ENCODE results near the gene DBH.

Gene DBH

DNA sequence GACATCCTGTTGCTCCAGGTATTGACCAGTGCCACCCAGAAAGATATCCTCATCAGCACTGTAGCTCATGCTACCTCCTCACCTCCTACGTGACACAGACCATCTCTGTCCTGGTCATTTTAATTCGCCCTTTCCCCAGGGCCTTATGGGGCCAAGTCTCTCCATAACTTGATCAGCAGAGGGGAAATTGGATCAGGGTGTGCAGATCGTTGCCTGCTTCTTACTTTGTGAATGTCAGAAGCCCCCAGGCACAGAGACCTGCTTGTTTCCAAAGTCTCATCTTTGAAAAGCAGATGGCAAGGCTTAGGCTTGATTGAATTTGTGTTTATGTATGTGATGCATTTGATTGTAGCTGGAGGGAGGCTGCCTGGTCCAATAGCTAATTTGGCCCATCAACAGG lies 8.8 kb upstream of the DBH start:
- DNase-seq: no peak

DNA sequence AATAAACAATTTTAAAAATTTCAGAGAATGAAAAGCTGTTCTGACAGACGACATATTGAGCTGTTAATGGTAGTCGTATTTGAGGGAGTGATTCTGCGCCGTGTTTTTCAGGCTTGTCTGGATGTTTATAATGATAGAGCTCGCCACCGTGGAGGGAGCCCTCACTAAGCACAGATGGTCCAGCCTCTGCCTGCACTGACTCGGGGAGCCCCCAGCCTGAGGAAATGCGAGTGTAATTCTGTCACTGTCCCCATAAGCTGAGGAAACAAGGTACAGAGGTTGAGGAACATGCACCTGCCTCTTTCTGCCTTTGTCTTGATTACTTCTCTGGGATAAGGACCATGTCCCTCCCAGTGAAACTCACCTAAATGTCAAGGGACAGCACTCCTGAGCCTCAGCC lies 7.4 kb upstream of the DBH start:
- DNase-seq: no peak

DNA sequence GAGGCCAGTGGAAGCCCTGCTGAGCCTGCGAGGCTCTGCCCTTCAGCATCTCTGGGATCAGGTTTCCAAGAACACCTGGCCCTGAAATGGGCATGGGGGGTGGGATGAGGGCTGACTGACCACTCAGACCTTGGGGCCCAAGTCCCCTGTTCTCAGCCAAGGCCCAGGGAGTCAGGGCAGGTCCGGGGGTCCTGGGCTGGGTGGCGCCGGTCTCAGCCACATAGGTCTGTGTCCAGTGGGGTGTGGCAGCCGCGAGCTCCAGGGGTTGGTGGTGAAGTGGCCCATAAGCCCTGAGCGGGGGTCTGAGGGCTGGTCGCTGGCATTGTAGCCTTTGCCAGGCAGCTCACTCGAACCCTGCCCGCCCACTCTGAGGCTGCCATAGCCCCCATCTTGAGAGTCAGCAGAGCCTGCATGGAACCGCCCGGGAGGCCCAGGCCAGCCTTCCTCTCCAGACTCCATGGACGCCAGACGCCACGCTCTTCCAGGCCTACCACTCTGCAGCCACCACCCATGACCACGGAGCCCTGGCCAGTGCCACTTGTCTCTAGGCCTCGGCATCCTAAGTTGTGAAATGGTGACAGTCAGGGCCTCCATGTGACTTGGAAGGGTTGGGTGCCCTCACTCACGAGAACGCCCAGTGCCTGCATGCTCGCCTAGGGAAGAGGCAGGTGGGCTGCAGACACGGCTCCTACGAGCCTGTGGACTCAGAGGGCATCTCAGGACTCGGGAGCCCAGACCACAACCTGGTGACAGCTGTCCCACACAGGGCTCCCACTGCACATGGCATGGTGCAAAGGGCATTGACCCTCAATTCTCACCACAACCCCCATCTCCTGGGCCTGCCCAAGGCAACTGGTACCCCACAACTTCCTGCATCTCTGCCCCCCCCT lies 6.7 kb upstream of the DBH start:
- DNase-seq: no peak

DNA sequence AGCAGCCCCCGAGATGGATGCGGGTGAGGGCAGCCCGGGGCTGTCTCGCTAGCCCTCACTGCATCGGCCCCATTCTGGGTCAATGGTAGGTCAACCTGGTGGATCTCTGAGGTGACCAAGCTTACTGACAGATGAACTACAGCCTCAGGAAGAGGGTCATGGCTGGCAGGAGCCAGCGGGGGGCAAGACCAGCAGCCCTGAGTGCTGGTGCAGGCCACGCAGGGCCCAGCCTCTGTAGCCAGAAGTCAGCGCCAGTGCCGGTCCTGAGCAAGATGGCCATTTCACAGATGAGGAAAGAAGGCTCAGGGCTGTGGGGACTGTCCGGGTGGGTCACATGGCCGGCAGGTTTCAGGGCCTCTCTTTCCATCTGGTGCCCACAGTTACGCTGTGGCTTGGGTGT lies 5.1 kb upstream of the DBH start:
- no peak for DNase-seq

DNA sequence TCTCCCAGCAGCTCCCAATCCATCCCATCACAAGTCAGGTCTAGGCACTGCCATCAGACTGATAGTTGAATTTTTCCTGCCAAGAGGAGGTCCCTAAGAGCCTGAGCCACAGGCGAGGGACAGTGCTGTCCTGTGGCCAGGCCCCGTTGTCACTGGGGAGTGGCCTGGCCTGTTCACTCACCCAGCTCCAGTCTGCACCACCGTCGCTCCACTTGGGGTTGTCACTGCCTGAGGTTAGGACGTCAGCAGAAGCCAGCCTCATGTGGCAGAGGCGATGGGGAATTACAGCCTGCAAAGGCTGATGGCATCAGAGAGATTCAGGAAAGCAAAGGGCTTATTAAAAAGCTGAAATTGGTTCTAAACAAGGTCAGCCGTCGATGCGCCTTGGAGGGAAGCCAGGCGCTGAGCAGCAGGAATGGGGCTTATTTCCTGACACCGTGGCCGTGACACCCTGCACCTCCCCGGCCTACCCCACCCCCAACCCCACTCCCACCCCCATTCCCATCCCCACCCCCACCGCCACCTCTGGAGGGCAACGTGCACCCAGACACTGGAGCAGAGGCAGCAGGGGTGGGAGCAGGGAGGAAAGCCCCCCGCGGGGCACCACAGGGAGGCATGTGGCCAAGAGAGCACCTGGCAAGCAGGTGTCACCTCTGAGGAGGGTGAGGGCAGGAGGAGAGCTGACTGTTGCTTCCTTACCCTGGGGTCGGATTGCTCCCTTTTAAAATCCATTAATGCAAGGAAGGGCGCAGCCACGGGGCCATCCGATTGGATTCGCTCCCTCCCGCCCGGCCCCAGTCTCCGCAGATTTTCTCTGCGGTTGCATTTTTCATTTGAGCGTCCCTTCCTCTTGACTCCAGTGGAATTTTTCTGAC lies 3.1 kb upstream of the DBH start:
- DNase-seq: no peak

DNA sequence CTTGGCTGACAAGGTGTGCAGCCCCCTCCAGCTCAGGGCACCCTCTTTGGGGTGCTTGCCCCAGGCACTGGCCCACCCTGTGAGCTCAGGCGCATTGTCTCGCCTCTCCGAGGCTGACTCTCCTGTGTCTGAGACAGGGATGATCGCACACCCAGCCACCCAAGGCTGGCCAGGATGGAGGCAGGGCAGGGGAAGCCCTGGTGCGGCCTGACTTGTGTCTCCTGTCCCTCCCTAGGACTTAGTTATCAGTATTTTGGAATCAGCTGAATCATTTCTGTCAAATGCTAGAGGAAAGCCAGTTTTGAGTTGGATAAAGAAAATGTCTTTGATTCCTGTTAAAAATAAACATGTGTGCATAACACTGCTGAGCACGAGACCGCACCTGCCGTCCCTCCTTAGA lies 2.5 kb upstream of the DBH start:
- no peak for DNase-seq

DNA sequence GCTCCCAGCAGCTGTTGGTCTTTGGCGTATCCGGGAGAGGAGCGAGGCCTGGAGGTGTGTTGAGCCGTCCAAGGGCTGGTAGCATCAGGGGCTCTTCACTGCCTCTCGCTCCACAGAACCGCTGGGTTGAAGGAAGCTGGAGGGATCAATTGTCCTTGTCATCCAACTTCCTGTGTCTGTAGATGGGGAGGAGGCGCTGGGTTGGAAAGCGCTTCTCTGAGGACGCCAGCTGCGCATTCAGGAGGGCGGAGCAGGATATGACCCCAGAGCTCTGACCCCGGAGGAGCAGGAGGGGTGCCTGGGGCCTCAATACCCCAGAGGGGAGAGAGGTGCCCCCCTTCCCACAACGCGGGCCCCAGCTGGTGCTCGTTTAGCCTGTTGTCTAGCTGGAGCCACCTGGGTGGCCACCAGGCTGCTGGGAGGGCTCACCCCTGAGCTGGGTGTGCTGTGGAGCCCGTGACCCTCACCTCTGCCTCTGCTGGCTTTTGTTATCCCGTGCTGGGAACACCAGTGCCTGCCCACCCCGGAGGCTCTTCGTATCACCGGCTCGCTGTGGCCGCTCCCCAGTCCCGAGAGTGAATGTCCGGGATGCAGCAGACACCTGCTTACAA lies 2.0 kb upstream of the DBH start:
- no peak for DNase-seq

DNA sequence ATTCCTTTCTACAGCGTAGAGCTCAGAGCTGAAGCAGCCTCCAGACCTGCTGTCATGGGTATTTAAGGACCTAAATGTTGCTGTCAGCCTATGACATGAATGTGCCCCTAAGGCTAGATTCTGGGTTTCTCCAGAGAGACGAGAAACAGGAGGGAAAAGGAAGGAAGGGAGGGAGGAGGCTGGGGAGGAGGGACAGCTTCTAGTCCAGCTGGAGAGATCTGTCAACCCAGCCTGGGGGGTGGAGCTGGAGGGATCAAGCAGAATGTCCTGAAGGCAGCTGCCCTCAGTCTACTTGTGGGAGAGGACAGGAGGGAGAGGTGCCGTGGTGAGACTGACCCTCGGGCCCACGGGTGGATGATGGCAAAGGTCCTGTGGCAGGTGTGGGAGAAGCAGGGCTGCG lies 1.1 kb upstream of the DBH start:
- no peak for DNase-seq

DNA sequence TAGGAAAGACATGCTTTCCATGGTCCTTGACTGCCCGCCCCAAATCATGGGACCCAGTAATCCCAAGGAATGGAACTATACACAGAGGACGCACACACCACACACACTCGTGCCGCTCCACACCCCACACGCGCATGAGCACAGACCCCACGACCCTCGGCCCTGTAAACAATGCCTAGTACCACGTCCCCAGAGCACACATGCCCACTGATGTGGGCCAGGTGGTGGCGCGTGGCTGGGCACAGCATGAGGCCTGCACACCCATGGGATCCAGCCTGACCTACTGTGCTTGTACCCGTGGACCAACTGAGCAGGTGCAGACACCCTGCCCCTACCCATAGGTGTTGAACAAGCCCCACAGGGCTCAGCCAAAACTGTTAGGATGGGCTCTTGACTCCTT lies 739 bp downstream of the DBH start:
- no peak for DNase-seq

DNA sequence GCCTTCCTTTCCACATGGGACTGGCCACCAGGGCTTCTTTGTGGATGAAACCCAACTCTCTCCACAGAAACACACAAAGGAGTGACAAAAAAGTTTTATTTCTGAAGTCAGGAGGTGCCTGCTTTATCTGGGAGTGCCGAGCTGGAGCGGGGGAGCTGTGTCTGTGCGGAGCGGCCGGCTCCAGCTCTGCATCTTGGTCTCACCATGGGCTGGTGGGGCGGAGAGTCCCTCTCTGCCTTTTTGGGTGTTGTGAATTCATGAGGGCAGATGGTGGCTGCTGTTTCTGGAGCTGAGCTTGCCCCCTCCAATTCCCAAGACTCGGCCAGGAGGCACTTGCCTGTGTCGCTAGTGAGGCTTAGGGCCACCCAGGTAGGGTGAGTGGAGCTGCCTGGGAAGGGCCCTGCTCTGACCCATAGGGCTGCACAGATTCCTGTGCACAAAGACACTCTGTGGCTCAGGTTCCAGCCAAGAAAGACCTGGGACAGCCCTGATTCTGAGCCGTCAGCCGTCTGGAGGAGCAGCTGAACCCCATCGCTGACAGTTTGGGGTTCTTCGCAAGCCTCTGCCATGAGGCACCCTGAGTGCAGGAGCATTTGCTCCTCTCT lies 1.4 kb downstream of the DBH start:
- no peak for DNase-seq

DNA sequence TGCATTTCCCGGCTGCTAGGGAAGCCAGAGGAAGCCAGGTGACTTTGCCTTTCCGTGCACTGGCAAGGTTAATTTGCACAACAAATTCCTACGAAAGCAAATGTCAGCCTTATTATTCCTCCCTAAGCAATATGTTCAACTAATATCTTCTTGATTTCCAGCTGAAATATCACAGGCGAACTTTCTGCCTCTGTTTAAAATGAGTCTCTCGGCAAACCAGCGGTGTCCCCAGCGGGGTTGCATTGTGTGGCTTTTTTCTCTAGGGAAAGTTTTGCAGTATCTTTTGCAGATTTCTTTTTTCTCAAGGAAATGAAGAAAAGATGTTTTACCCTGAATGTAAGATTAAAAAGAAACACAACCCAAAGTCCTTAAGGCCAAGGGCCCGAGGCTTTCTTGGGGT lies 1.9 kb downstream of the DBH start:
- DNase-seq: no peak

DNA sequence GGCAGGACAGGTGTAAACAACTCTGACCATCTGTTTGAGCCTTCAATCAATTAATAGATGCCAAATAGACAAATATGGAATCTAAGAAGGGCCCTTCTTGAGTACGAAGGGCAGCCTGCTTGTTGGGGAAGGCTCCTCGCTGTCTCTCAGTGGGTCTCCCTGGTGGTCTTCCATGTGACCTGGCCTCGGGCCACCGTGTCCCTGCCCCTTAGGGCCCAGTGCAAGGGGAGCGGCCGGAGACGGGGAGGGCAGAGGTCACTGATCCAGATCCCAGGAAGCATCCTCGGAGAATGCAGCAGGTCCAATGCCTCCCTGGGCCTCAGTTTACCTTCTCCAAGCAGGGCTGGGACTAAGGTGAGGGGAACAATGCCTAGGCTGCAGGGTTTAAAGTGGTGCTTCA lies 2.5 kb downstream of the DBH start:
- no peak for DNase-seq

DNA sequence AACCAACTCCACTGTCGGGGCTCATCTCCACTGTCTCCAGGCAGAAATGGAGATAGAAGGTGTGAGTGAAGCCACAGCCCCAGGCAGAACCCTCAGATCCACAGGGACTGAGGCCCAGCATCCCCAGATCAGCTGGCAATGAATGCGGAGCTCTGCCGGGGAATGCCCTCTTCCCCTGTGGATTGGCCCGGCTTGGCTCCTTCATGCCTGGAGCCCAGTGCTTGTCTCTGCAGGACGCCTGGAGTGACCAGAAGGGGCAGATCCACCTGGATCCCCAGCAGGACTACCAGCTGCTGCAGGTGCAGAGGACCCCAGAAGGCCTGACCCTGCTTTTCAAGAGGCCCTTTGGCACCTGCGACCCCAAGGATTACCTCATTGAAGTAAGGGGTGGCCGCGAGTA lies 3.5 kb downstream of the DBH start:
- no peak for DNase-seq

DNA sequence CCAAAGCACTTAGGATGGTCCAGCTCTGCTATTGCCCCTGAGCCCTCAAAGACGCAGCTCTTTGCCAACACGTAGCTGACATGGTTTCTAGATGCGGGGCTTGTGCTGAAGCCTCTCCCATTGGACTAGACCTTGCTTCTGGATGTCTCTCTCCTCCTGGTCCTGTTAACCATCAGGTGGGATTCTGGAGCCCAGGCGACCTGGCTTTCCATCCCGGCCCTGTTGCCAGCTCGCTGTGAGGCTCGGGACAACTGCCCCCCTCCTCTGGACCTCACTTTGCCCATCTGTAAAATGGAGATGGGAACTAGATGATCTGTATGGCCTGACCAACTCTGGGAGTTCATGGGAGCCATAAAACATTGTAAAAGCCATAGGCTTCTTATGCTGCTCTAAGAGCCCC lies 4.0 kb downstream of the DBH start:
- no peak for DNase-seq

DNA sequence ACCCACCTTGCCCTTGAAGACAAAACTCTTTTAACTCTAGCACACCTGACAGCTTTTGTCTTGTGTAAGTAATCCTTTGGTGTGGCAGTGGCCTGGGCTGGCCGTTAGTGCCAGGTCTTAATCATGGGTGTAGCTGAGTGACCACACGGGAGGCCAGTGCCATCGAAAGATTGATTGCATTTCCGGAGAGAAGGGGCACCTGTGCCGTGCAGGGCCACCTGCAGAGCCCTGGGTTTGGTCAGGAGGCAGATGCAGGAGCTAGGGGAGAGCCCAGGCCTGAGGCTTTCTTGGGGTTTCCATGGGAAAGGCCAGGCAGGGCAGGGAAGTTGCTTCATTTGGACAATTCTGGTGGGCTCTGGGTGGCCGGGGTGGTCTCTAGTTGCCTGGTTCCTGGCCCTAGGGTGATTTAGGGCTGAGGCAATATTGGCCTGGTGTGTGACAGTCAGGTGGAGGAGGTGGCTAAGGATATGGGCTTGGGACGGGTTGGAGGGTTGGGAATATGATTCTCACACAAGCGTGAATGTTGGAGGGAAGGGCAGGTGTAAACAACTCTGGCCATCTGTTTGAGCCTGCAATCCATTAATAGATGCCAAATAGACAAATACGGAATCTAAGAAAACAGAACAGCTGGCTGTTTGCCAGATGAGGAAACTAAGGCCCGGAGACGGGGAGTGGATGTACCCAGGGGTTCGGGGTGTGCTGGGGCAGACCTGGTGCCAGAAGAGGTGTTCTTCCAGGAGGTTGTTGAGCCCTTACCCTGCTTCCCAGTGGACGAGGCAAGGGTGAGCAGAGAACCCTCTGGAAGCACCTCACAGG lies 4.6 kb downstream of the DBH start:
- DNase-seq: no peak

DNA sequence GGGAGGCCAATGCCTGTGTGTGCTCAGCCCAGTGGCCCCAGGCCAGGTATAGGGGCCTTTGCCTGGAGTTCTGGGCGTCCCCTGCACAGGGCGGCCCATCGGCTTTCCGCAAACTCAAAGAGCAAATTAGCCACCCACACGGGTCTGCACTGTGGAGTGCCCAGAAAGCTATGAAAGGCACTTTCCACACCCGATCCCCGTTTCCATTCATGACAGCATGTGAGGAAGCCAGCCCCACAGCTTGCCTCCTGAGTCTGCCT lies 5.2 kb downstream of the DBH start:
- DNase-seq: no peak

DNA sequence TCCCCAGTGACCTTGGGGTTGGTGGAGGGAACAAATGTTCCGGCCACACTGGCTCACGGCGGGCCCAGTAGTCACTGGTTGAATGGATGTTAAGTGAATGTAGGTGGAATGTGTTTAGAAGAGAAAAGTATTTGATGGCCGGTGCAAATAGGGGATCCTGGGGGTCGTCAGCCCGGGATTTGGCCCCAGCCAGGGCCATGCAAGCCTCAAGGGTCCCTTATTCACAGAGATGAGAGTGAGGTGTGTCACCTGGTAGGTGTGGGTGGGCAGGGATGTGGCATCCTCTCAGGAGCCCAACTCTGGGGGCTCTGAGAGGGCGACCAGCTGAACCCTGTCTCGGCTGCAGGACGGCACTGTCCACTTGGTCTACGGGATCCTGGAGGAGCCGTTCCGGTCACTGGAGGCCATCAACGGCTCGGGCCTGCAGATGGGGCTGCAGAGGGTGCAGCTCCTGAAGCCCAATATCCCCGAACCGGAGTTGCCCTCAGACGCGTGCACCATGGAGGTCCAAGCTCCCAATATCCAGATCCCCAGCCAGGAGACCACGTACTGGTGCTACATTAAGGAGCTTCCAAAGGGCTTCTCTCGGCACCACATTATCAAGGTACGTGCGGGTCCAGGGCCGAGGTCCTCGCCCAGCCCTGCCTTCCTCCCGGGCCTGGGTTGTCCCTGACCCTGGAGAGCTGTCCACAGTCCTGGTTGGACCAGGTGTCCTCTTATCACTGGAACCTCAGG lies 5.9 kb downstream of the DBH start:
- DNase-seq: no peak

DNA sequence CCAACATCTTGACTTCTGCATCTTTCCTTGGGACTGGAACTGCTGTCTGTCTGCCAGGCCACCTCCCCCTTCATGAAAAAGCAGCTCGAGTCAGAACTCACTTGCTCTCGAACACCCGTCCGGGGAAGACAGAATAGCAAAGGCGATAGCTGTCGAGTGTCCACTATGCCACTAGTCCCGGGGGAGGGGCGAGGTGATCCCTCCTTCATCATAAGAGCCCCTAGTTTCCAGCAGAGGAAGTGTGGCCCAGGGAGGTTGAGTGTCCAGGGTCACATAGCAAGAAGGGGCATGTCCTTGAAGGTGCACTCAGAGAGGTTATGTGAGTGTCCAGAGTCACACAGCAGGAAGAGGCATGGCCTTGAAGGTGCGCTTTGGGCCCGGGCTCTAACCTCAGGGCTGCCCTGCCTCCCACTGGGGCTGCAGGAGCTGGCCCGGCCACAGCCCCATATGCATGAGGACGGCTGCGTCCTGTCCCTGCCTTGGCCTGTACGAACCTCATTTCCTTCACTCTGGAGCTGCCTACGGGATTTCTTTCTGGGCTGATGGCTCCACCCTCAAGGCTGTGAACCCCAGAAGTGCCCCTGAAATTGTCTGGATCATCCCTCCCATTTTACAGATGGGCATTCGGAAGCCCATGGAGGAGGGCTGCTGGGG lies 6.7 kb downstream of the DBH start:
- no peak for DNase-seq

DNA sequence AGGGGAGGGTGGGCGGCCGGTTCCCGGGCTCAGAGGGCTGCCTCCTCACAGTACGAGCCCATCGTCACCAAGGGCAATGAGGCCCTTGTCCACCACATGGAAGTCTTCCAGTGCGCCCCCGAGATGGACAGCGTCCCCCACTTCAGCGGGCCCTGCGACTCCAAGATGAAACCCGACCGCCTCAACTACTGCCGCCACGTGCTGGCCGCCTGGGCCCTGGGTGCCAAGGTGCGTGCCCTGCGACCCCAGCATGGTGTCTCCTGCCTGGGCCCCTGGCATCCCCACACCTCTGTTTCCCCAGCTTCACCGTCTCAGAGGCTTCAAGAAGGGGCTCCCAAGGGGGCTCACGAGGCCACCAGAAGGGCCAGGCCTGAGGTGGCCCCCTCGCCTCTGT lies 7.2 kb downstream of the DBH start:
- DNase-seq: no peak

DNA sequence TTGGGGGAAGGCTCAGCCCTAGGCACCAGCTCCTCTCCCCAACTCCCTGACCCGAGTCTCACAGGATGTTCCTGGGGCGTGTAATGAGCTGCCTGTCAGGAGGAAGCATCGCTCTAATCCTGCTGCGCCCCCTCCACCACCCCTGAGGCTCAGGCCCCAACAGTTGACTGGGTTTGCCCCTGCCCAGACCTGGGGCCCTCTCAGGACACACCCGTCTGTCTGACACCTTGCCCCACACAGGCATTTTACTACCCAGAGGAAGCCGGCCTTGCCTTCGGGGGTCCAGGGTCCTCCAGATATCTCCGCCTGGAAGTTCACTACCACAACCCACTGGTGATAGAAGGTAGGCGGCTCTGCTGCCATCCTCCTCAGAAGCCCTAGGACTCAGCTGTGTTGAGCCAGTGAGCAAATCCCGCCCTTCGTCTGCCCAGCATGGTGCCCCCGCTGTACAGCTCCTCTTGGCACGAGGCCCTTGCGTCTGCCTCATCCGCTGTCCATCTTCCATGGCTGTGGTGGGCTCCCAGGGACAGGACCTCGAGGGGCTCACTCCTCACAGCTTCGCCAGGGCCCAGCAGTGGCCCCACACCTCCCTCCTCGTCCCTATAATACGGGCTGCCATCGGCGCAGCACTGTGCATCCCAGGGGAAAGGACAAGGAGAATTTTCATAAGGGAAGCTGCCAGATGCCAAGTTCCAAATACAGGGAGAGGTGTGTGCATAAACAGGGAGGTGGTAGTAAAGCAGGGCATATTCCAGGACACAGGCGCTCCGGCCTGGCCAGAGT lies 8.0 kb downstream of the DBH start:
- DNase-seq: no peak

All from T-helper 1 cell (primary cell).